Activated T-cell treated with anti-CD3 and anti-CD28 coated beads, Interleukin-2, amount 50 U/mL, for 72 hours (primary cell): ENCODE data around the gene GSKIP. TPM values are rescaled to one million over a fixed set of nuclear protein-coding genes. Genes with fewer than 3 reads are reported as not detected.
A peak's percentile ranks its signal among the peaks of the same experiment; 100 is the strongest.

Experiments used
- ATAC-seq, 2 donors: fragments of 150-1000 bp; cut with Tn5 transposase; replicated peaks in 1 of 2; 2 replicates each; pipeline ENCODE4 v1.10.0; 2021; ENCODE audit warnings: moderate library complexity in 2 of 2, mild to moderate bottlenecking in 1 of 2
- DNase-seq, 2 donors: peaks; one replicate each; pipeline ENCODE4 v3.0.0; 2021 to 2022; ENCODE audit warnings: mixed read lengths in 1 of 2
- H3K27ac Mint-ChIP-seq: one replicate; pipeline ENCODE4 v1.8.0; 2022; ENCODE audit warnings: mild to moderate bottlenecking, moderate library complexity, mixed read lengths
- H3K27me3 Mint-ChIP-seq: one replicate; pipeline ENCODE4 v1.8.0; 2022; ENCODE audit warnings: low read depth, mixed read lengths
- H3K36me3 Mint-ChIP-seq, 2 donors: one replicate each; pipeline ENCODE4 v1.8.0; 2022; ENCODE audit warnings: mixed read lengths in 2 of 2, mild to moderate bottlenecking in 1 of 2; ENCODE audit not compliant: insufficient read depth in 2 of 2
- H3K4me1 Mint-ChIP-seq: one replicate; pipeline ENCODE4 v1.8.0; 2022; ENCODE audit warnings: low read depth, mixed read lengths
- H3K4me3 Mint-ChIP-seq, 2 donors: one replicate each; pipeline ENCODE4 v1.8.0; 2022; ENCODE audit warnings: mild to moderate bottlenecking in 2 of 2, mixed read lengths in 2 of 2, moderate library complexity in 2 of 2
- H3K9me3 Mint-ChIP-seq, 2 donors: one replicate each; pipeline ENCODE4 v1.8.0; 2022; ENCODE audit warnings: mixed read lengths in 2 of 2
- total RNA-seq, 2 donors: library from RNA; stranded (reverse); gene quantifications; one replicate each; pipeline ENCODE4 v1.2.3, GENCODE V29; 2022

Gene GSKIP
- total RNA-seq, 2 donors from 2014 or later = 22.5 to 22.6 TPM

DNA sequence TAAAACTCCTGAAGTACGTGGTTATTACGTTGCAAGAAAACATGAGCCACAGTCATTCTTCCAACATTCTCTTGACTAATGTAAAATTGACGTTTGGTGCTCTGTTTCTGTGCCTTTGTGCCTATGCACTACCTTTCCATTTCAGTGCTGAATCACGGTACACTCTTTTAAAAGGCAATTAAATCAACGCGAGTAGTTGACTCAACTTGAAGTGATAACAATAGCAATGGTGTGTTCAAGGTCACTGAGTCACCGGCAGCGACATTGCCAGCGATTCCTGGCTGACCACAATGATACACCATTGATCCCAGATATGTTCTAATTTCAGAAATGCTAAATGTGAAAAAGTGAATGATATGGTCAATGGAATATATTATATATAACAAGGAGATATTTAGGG, 46.4 kb downstream of the GSKIP start:
- H3K9me3 Mint-ChIP-seq = no peaks in the 10 kb centered on the region
- no peak overlapping the region for H3K27ac Mint-ChIP-seq
- ATAC-seq (no peak), DNase-seq (no peak)
- no peaks in the 10 kb centered on the region for H3K27me3 Mint-ChIP-seq
- no peak overlapping the region for H3K4me3 Mint-ChIP-seq
- no peaks in the 10 kb centered on the region for H3K4me1 Mint-ChIP-seq
- no peaks in the 10 kb centered on the region for H3K36me3 Mint-ChIP-seq

GRCh38 chr14:96410119-96410518, 46.8 kb downstream of the GSKIP start:
- H3K4me3 Mint-ChIP-seq = no peak overlapping the region
- no peaks in the 10 kb centered on the region for H3K27me3 Mint-ChIP-seq
- ATAC-seq (no peak), DNase-seq (no peak)
- H3K9me3 Mint-ChIP-seq = no peaks in the 10 kb centered on the region
- H3K4me1 Mint-ChIP-seq = no peaks in the 10 kb centered on the region
- H3K27ac Mint-ChIP-seq = no peak overlapping the region
- H3K36me3 Mint-ChIP-seq = no peaks in the 10 kb centered on the region

- no peaks in the 10 kb centered on the region for H3K4me1 Mint-ChIP-seq
- no peaks in the 10 kb centered on the region for H3K9me3 Mint-ChIP-seq
- no peak for DNase-seq
- H3K27me3 Mint-ChIP-seq = no peaks in the 10 kb centered on the region
- H3K36me3 Mint-ChIP-seq = no peaks in the 10 kb centered on the region
- H3K27ac Mint-ChIP-seq = no peak overlapping the region
- no peak overlapping the region for H3K4me3 Mint-ChIP-seq
- no peak for ATAC-seq
Measured at GRCh38 chr14:96413526-96413925, 50.2 kb downstream of the GSKIP start.

- DNase-seq (no peak), ATAC-seq (no peak)
- H3K4me3 Mint-ChIP-seq = no peak overlapping the region
Measured at GRCh38 chr14:96415559-96415958, 52.2 kb downstream of the GSKIP start.

GRCh38 chr14:96416292-96416691, 53.0 kb downstream of the GSKIP start:
- H3K9me3 Mint-ChIP-seq = no peaks in the 10 kb centered on the region
- no peak for DNase-seq

More at GRCh38 chr14:96415559-96415958, 52.2 kb downstream of the GSKIP start:
- no peaks in the 10 kb centered on the region for H3K4me1 Mint-ChIP-seq
- H3K9me3 Mint-ChIP-seq = no peaks in the 10 kb centered on the region
- no peak overlapping the region for H3K27ac Mint-ChIP-seq
- H3K36me3 Mint-ChIP-seq = no peaks in the 10 kb centered on the region
- H3K27me3 Mint-ChIP-seq = no peaks in the 10 kb centered on the region

GRCh38 chr14:96417254-96417653, 53.9 kb downstream of the GSKIP start:
- no peaks in the 10 kb centered on the region for H3K27me3 Mint-ChIP-seq
- no peak overlapping the region for H3K27ac Mint-ChIP-seq
- H3K4me1 Mint-ChIP-seq = no peaks in the 10 kb centered on the region
- no peaks in the 10 kb centered on the region for H3K36me3 Mint-ChIP-seq
- H3K9me3 Mint-ChIP-seq = no peaks in the 10 kb centered on the region
- no peak for DNase-seq
- ATAC-seq = no peak
- no peak overlapping the region for H3K4me3 Mint-ChIP-seq

More at GRCh38 chr14:96416292-96416691, 53.0 kb downstream of the GSKIP start:
- no peaks in the 10 kb centered on the region for H3K4me1 Mint-ChIP-seq
- H3K4me3 Mint-ChIP-seq = no peak overlapping the region
- ATAC-seq = no peak
- no peaks in the 10 kb centered on the region for H3K27me3 Mint-ChIP-seq
- no peaks in the 10 kb centered on the region for H3K36me3 Mint-ChIP-seq
- no peak overlapping the region for H3K27ac Mint-ChIP-seq

GRCh38 chr14:96418075-96418474, 54.7 kb downstream of the GSKIP start:
- Mint-ChIP-seq H3K27me3 (no peaks in the 10 kb centered on the region), H3K4me3 (no peak overlapping the region), H3K27ac (no peak overlapping the region), H3K9me3 (no peaks in the 10 kb centered on the region), H3K36me3 (no peaks in the 10 kb centered on the region), H3K4me1 (no peaks in the 10 kb centered on the region)
- ATAC-seq (no peak), DNase-seq (no peak)

GRCh38 chr14:96421236-96421635, 57.9 kb downstream of the GSKIP start:
- DNase-seq (no peak), ATAC-seq (no peak)
- Mint-ChIP-seq H3K27me3 (no peaks in the 10 kb centered on the region), H3K4me1 (no peaks in the 10 kb centered on the region), H3K27ac (no peak overlapping the region), H3K36me3 (no peaks in the 10 kb centered on the region), H3K9me3 (no peaks in the 10 kb centered on the region), H3K4me3 (no peak overlapping the region)

DNA sequence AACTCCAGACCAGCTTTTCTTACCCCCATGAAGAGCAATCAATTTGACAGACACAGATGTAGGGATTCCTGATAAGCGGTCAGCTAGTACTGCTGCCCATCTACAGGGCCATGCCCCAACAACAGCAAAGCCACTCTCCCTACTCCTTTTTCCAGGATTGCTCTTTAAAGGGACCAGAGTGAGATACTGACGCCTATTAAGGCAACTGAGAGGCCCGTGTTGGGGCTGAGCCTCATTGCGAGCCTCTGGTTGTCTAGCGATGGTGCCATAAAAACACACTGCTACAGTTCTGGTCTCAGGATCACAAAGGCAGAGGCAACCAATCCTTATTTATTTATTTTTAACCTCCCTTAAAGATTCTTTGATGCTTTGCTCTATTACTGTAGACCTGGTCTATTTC, 59.7 kb downstream of the GSKIP start:
- Mint-ChIP-seq H3K4me1 (no peaks in the 10 kb centered on the region), H3K9me3 (no peaks in the 10 kb centered on the region), H3K27ac (no peak overlapping the region), H3K36me3 (no peaks in the 10 kb centered on the region), H3K27me3 (no peaks in the 10 kb centered on the region), H3K4me3 (peak overlapping the region in 1 of 2 donors; percentile 67)
- ATAC-seq = no peak
- DNase-seq = no peak

DNA sequence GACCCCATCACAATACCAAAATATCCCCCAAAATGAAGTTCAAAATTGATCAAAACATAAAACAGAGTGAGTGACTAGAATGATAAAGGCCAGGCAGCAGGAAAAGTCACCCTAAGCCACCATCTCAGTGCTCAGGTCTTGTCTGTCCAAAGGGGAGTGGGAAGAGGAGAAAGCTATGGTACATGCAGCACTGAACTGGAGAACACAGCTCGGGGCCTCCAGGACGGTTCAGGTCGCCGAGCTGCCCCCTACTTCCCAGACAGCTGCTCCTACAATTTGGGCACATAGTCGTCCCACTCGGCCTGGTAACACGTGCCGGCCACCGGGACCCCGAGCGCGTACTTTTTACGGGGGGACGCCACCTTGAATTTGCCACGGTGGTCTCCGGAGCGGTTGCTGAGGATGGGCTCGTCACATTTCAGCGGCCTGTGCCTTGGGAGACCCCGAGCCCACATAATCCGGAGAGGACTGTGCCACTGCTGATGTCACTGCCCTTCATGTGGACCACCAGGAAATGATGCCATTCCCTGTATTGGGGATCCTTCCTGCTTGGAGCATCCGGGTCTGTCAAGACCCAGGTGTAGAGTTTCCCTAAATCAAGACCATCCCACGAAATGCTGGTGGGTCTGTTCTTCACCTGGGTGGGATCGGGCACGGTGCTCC, 60.3 kb downstream of the GSKIP start:
- Mint-ChIP-seq H3K27ac (no peak overlapping the region), H3K4me3 (peak overlapping the region; percentile 67 to 85), H3K27me3 (no peaks in the 10 kb centered on the region), H3K36me3 (no peaks in the 10 kb centered on the region), H3K9me3 (no peaks in the 10 kb centered on the region), H3K4me1 (no peaks in the 10 kb centered on the region)
- no peak for DNase-seq
- no peak for ATAC-seq

- H3K4me3 Mint-ChIP-seq = peak overlapping the region; percentile 67 to 85
- ATAC-seq (peak; percentile 83), DNase-seq (peak; percentile 31 to 35)
- no peaks in the 10 kb centered on the region for H3K4me1 Mint-ChIP-seq
- H3K27ac Mint-ChIP-seq = no peak overlapping the region
- no peaks in the 10 kb centered on the region for H3K36me3 Mint-ChIP-seq
- no peaks in the 10 kb centered on the region for H3K27me3 Mint-ChIP-seq
- H3K9me3 Mint-ChIP-seq = no peaks in the 10 kb centered on the region
Measured at GRCh38 chr14:96424109-96424989, 61.0 kb downstream of the GSKIP start.

GRCh38 chr14:96434040-96434439, 70.7 kb downstream of the GSKIP start:
- ATAC-seq = no peak
- no peak for DNase-seq
- no peak overlapping the region for H3K27ac Mint-ChIP-seq
- peaks cover 21% of the 10 kb centered on the region for H3K27me3 Mint-ChIP-seq
- no peaks in the 10 kb centered on the region for H3K36me3 Mint-ChIP-seq
- H3K4me3 Mint-ChIP-seq = no peak overlapping the region
- no peaks in the 10 kb centered on the region for H3K9me3 Mint-ChIP-seq
- no peaks in the 10 kb centered on the region for H3K4me1 Mint-ChIP-seq
